Measurements from ENCODE around the gene TIAM1. TPM values are rescaled to one million over a fixed set of nuclear protein-coding genes. Genes with fewer than 3 reads are reported as not detected.
A peak's percentile ranks its signal among the peaks of the same experiment; 100 is the strongest.

The TIAM1 gene
- total RNA-seq, 1 donor: 1.9 TPM

DNA sequence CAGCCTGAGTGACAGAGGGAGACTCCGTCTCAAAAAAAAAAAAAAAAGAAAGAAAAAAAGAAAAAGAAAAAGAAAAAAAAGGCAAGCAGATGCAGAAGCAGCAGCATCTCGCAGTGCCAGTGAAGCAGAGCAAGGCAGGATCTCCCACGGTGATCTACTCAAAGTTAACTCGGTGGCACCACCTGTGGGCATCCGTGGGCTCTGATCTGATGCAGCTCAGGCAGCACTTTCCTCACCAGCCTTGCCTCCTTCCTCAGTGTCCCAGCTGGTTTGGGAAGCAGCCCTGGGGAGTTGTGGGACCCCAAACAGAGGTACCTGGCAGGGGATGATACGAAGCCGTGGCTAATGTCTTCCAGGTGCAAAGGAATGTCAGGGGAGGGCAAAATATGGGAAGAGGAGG lies 201.5 kb downstream of the TIAM1 start:
- DNase-seq (ENCODE audit: low read depth in 2 of 3, low spot score in 2 of 3): peak in 2 of 3 donors; percentile 32 to 69

DNA sequence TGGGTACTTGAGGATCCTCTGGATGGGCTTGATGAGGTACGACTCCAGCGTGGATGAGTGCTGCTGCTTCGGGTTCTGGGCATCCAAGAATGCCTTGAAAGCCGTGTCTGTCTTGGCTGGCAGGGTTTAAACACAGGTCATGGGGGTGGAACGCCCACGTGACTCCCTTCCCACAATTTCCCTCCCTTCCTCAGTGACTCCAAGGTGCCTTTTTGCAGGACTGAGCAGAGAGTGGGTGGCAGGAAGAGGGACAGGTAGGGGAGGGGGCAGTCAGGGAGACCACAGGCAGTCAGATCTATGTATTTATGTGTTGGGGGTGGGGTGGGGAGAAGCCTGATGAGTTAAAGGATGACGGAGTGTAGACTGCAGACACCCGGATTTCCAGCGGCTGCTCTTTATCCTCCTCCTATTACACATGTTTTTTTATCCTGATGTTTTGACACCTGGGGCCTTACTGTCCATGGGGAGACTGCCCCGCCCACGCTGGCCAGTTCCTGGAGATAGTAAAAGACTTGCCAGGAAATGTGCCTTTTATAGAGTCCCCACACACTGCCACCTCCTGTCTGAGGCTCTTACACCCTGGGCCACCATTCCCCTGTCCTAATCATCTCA lies 202.6 kb downstream of the TIAM1 start:
- no peak for DNase-seq (ENCODE audit: low read depth in 2 of 3, low spot score in 2 of 3)

DNA sequence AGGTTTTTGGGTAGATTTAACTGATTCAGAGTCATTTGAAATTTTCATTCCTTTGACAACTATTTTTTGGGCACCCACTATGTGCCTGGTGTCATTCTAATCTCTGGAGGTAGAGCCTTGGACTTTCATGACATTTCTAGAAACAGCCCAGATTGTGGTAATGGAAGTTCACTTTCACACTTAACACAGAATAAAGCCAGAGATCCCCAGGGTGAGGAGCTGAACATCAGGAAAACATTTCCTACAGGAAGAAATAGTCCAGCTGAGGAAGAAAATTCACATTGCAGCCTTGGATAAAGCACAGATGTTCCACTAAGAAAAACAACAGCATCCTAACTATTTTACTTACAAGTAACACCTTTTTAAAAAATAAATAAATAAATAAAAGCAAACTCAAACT lies 203.4 kb downstream of the TIAM1 start:
- DNase-seq (ENCODE audit: low read depth in 2 of 3, low spot score in 2 of 3): no peak

DNA sequence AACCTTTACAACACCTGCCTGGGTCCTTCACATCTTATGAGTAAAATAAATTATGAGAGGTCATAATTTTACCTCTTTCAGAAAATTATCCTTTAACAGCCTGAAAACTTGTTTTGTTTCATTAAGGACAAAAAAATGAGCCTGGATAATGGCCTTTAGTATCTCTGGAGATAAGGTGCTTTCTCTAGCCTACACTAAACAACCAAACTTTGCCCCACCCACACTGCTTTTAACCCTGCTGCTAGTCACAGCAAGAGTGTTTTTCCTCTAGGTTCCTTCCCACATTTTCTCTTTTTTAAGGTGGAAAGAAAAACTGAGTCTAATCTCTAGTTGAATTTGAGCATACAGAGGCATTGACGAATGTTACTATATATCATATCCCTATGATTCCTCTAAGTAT lies 204.0 kb downstream of the TIAM1 start:
- DNase-seq (ENCODE audit: low read depth in 2 of 3, low spot score in 2 of 3): no peak

DNA sequence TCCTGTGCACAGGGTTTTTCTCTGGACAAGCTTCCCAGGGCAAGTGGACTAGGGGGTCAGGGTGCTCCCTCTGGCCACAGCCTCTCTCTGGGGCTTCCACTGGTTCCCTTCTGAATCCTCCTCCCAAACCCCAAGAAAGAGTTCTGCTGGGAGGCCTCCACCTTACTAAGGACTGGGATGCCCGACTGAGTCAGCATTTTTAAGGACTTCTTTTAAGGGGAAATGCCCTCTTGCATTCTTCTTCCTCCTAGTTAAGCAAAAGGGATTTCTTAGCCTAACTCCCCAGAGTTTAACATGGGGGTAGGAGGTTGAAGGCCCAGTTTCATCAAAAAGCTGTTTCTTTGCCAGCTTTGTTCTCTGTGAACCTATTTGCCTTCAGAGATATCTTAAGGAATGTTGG lies 206.1 kb downstream of the TIAM1 start:
- no peak for DNase-seq (ENCODE audit: low read depth in 2 of 3, low spot score in 2 of 3)

GRCh38 chr21:31136891-31137290 lies 207.2 kb downstream of the TIAM1 start:
- peak in 1 of 3 donors; percentile 67 for DNase-seq (ENCODE audit: low read depth in 2 of 3, low spot score in 2 of 3)

DNA sequence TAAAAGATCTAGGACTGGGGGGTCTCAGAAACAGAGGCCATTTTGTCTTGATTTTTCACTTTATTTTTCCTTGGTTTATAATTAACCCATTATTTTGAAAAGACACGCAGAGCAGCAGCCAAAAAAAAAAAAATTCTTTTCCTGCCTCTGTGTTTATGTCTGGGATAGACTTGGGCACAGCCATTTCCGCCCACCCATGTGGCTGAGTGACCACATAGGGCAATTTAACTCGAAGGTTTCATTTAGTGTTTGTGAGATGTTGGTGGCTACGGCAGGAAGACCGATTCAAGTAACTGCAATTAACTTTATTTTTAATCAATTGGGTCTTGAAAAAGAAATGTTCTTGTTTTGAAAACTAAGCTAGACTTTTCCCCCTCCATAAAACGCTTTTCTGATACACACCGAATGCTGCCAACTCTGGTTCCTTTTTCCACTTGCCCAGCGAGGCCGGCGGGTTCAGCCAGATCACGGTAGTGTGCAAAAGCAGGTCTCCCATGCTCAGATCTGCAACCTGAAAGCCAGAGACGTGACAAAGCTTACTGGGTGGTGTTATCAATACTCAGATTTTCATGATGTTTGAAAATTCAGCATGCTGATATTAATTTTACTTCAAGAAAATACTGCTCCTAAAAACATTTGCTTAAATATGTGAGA lies 208.4 kb downstream of the TIAM1 start:
- no peak for DNase-seq (ENCODE audit: low read depth in 2 of 3, low spot score in 2 of 3)

GRCh38 chr21:31133243-31133830 lies 210.7 kb downstream of the TIAM1 start:
- peak in 2 of 3 donors; percentile 6 to 36 for DNase-seq (ENCODE audit: low read depth in 2 of 3, low spot score in 2 of 3)

- peak; percentile 65 to 94 (median 85) for DNase-seq (ENCODE audit: low read depth in 2 of 3, low spot score in 2 of 3)
These were observed 211.4 kb downstream of the TIAM1 start for GRCh38 chr21:31132574-31133242.

DNA sequence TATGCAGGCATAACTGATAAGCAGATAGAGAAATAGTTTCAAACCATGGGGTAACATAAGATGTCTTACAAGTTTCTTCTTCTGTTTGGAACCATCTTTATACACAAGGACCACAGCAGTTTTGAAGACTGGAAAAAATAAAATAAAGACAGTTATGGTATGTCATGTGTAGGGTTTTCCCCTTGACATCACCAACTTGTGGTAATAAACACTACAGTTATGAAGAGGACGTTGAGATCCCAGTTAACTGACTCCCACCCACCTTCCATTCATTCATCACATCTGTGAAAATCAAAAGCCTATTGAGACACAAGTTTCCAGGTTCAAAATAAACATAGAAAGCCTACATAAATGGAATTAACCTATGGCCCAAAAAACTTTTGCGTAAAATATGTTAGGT lies 213.2 kb downstream of the TIAM1 start:
- DNase-seq (ENCODE audit: low read depth in 2 of 3, low spot score in 2 of 3): no peak

DNA sequence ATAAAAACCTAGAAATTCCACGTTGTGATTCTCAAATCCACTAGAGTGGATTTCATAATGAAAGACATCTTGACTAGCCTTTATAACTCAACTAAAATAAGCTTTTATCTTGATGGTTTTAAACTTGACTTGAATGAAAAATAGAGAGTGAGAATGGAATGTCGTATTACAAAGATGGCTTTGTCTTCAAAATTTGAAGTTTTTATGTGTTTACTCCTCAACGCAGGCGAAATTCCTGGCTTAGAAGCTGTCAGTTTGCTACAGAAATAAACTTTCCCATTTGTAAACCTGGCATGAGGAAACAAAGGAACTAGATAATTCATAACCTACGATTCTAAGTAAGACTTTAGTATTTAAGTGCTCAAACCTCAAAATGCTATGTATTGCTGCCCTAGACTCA lies 215.8 kb downstream of the TIAM1 start:
- DNase-seq (ENCODE audit: low read depth in 2 of 3, low spot score in 2 of 3): no peak

GRCh38 chr21:31124010-31124409 lies 220.1 kb downstream of the TIAM1 start:
- peak in 2 of 3 donors; percentile 24 to 43 for DNase-seq (ENCODE audit: low read depth in 2 of 3, low spot score in 2 of 3)

- no peak for DNase-seq (ENCODE audit: low read depth in 2 of 3, low spot score in 2 of 3)
These were observed 224.9 kb downstream of the TIAM1 start for GRCh38 chr21:31119199-31119598.

DNA sequence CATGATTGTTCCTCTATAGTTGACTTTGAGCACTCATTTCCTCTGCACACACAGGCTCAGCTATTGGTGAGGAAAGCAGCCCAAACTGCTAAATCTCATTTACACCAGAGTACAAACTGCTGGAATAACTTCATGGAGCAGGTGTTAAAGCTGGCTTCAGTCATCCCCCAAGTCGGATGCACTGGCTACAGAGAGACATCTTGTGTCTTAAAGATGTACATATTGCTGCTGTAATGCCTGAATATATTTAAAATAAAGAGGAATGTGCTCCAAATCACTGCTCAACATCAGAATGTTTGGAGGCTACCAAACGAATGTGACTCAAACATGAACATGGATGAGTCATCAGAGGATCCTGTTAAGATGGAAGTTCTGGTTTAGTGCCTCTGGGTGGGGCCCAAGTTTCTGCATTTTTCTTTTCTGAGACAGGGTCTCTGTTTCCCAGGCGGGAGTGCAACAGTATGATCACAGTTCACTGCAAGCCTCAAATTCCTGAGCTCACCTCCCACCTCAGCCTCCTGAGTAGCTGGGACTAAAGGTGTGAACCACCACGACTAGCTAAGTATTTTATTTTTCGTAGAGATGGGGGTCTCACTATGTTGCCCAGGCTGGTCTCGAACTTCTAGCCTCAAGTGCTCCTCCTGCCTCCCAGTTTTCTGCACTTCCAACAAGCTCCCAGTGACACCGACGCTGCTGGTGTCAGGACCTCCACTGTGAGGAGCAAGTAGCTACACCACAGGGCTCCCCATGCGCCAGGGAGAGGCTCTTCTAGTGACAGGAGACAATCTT lies 226.7 kb downstream of the TIAM1 start:
- DNase-seq (ENCODE audit: low read depth in 2 of 3, low spot score in 2 of 3): peak in 2 of 3 donors; percentile 18 to 29

- DNase-seq (ENCODE audit: low read depth in 2 of 3, low spot score in 2 of 3): no peak
These were observed 228.8 kb downstream of the TIAM1 start for GRCh38 chr21:31115249-31115648.

DNA sequence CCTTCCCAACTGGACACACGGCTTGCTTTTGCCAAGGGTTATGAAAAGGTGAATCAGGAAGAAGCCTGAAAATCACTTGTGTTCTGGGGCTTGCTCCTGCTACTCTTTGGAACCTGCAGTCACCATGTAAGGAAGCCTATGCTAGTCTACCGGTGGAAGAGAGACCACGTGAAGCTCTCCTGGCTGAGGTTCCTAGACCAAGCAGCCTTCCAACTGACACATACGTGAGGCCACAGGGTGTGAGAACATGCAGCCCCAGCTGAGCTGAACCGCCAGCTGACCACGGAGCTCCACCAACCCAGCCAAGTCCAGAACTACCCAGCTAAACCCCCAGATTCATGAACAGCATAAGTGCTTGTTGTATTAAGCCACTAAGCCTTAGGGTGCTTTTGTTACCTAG lies 233.0 kb downstream of the TIAM1 start:
- DNase-seq (ENCODE audit: low read depth in 2 of 3, low spot score in 2 of 3): no peak

GRCh38 chr21:31110430-31110829 lies 233.6 kb downstream of the TIAM1 start:
- DNase-seq (ENCODE audit: low read depth in 2 of 3, low spot score in 2 of 3): no peak

- DNase-seq (ENCODE audit: low read depth in 2 of 3, low spot score in 2 of 3): peak in 1 of 3 donors; percentile 70
These were observed 236.2 kb downstream of the TIAM1 start for GRCh38 chr21:31107871-31108270.

GRCh38 chr21:31107176-31107785 lies 236.8 kb downstream of the TIAM1 start:
- no peak for DNase-seq (ENCODE audit: low read depth in 2 of 3, low spot score in 2 of 3)

GRCh38 chr21:31103571-31104265 lies 240.3 kb downstream of the TIAM1 start:
- no peak for DNase-seq (ENCODE audit: low read depth in 2 of 3, low spot score in 2 of 3)
